Measurements from ENCODE around the gene MFSD12. TPM values are rescaled to one million over a fixed set of nuclear protein-coding genes. Genes with fewer than 3 reads are reported as not detected.

MFSD12 gene
- total RNA-seq, 1 donor from 2014 or later = 71.5 TPM

GRCh38 chr19:3536429-3537100 lies 20.8 kb downstream of the MFSD12 start:
- Mint-ChIP-seq H3K27me3 (no peaks in the 10 kb centered on the region), H3K4me1 (ENCODE audit: low read depth) (peaks cover 4% of the 10 kb centered on the region), H3K27ac (no peak overlapping the region), H3K36me3 (ENCODE audit: insufficient read depth) (peaks cover 14% of the 10 kb centered on the region), H3K4me3 (ENCODE audit: low read depth) (no peak overlapping the region), H3K9me3 (ENCODE audit: low read depth) (no peaks in the 10 kb centered on the region)
- no peak for TF ChIP-seq CTCF (IDR thresholded peaks at IDR 0.05; ENCODE audit: unreplicated experiment)
- DNase-seq (ENCODE audit: low spot score, unreplicated experiment) = no peak

GRCh38 chr19:3535981-3536380 lies 21.4 kb downstream of the MFSD12 start:
- H3K36me3 Mint-ChIP-seq (ENCODE audit: insufficient read depth) = peaks cover 14% of the 10 kb centered on the region
- H3K4me3 Mint-ChIP-seq (ENCODE audit: low read depth) = no peak overlapping the region
- no peaks in the 10 kb centered on the region for H3K27me3 Mint-ChIP-seq
- DNase-seq (ENCODE audit: low spot score, unreplicated experiment) = no peak
- H3K27ac Mint-ChIP-seq = no peak overlapping the region
- H3K4me1 Mint-ChIP-seq (ENCODE audit: low read depth) = peaks cover 4% of the 10 kb centered on the region
- no peaks in the 10 kb centered on the region for H3K9me3 Mint-ChIP-seq (ENCODE audit: low read depth)
- no peak for TF ChIP-seq CTCF (IDR thresholded peaks at IDR 0.05; ENCODE audit: unreplicated experiment)

- H3K27me3 Mint-ChIP-seq = no peaks in the 10 kb centered on the region
- no peak for DNase-seq (ENCODE audit: low spot score, unreplicated experiment)
- peaks cover 4% of the 10 kb centered on the region for H3K4me1 Mint-ChIP-seq (ENCODE audit: low read depth)
- TF ChIP-seq CTCF (IDR thresholded peaks at IDR 0.05; ENCODE audit: unreplicated experiment) = no peak
- H3K36me3 Mint-ChIP-seq (ENCODE audit: insufficient read depth) = peaks cover 14% of the 10 kb centered on the region
- no peaks in the 10 kb centered on the region for H3K9me3 Mint-ChIP-seq (ENCODE audit: low read depth)
- no peak overlapping the region for H3K27ac Mint-ChIP-seq
- no peak overlapping the region for H3K4me3 Mint-ChIP-seq (ENCODE audit: low read depth)
These were observed 21.8 kb downstream of the MFSD12 start for GRCh38 chr19:3535563-3535965.

- Mint-ChIP-seq H3K27me3 (no peaks in the 10 kb centered on the region), H3K27ac (no peak overlapping the region), H3K36me3 (ENCODE audit: insufficient read depth) (peaks cover 14% of the 10 kb centered on the region), H3K4me1 (ENCODE audit: low read depth) (peaks cover 4% of the 10 kb centered on the region), H3K9me3 (ENCODE audit: low read depth) (no peaks in the 10 kb centered on the region), H3K4me3 (ENCODE audit: low read depth) (no peak overlapping the region)
- no peak for DNase-seq (ENCODE audit: low spot score, unreplicated experiment)
- no peak for TF ChIP-seq CTCF (IDR thresholded peaks at IDR 0.05; ENCODE audit: unreplicated experiment)
These were observed 22.2 kb downstream of the MFSD12 start for GRCh38 chr19:3535235-3535535.

GRCh38 chr19:3534375-3535234 lies 22.8 kb downstream of the MFSD12 start:
- no peak for DNase-seq (ENCODE audit: low spot score, unreplicated experiment)
- no peak for TF ChIP-seq CTCF (IDR thresholded peaks at IDR 0.05; ENCODE audit: unreplicated experiment)
- H3K36me3 Mint-ChIP-seq (ENCODE audit: insufficient read depth) = peaks cover 13% of the 10 kb centered on the region
- no peaks in the 10 kb centered on the region for H3K9me3 Mint-ChIP-seq (ENCODE audit: low read depth)
- H3K27ac Mint-ChIP-seq = no peak overlapping the region
- peaks cover 4% of the 10 kb centered on the region for H3K4me1 Mint-ChIP-seq (ENCODE audit: low read depth)
- no peak overlapping the region for H3K4me3 Mint-ChIP-seq (ENCODE audit: low read depth)
- H3K27me3 Mint-ChIP-seq = no peaks in the 10 kb centered on the region

Data from progenitor cell of endocrine pancreas (in vitro differentiated cells).